ENCODE data around the gene GAB3.

DNA sequence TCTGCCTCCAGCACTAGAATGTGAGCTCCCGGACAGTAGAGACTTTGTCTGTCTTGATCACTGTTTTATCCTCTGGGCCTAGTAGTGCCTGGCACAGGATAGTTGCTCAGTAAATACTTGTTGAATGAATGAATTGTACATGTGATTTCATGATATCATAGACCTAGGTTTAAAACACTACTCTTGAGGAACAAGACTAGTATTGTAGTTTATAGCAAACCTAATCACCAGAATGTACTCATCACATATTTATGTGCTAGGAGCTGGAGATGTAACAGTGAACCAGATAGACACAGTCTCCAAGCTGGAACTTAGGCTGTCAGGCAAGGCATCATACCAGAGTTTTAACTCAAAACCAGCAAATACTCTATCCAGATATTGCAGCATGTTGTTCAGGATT is 23.5 kb downstream of the GAB3 start:
- TF ChIP-seq, protein P1, sequence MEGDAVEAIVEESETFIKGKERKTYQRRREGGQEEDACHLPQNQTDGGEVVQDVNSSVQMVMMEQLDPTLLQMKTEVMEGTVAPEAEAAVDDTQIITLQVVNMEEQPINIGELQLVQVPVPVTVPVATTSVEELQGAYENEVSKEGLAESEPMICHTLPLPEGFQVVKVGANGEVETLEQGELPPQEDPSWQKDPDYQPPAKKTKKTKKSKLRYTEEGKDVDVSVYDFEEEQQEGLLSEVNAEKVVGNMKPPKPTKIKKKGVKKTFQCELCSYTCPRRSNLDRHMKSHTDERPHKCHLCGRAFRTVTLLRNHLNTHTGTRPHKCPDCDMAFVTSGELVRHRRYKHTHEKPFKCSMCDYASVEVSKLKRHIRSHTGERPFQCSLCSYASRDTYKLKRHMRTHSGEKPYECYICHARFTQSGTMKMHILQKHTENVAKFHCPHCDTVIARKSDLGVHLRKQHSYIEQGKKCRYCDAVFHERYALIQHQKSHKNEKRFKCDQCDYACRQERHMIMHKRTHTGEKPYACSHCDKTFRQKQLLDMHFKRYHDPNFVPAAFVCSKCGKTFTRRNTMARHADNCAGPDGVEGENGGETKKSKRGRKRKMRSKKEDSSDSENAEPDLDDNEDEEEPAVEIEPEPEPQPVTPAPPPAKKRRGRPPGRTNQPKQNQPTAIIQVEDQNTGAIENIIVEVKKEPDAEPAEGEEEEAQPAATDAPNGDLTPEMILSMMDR (IDR thresholded peaks at IDR 0.05) = no peak
- no peak for TF ChIP-seq ZNF232 (CRISPR knock-in tag; IDR thresholded peaks at IDR 0.05)

All from WTC11 (cell line).